GM19328 (cell line): ENCODE results near the gene AMPD3.
"Not testable (repeated sequence)": the region's sequence is repeated elsewhere in the genome, so short reads cannot be mapped to it uniquely, and the experiment has no call there.

ENCODE experiments used
- ATAC-seq: cut with Tn5 transposase; IDR thresholded peaks from one replicate; pipeline ENCODE4 v1.9.1; 2021; ENCODE audit warnings: mild to moderate bottlenecking, moderate library complexity; ENCODE audit not compliant: unreplicated experiment

AMPD3 gene

GRCh38 chr11:10436683-10437082 lies 18.4 kb upstream of the AMPD3 start:
- ATAC-seq = not testable (repeated sequence)

- no peak for ATAC-seq
Observed at GRCh38 chr11:10438458-10438857, 16.6 kb upstream of the AMPD3 start.

GRCh38 chr11:10439351-10439750 lies 15.7 kb upstream of the AMPD3 start:
- ATAC-seq = no peak

- ATAC-seq = no peak
Observed at GRCh38 chr11:10439924-10440323, 15.1 kb upstream of the AMPD3 start.

- no peak for ATAC-seq
Observed at GRCh38 chr11:10440401-10440800, 14.7 kb upstream of the AMPD3 start.

- no peak for ATAC-seq
Observed at GRCh38 chr11:10441091-10441490, 14.0 kb upstream of the AMPD3 start.

- peak; percentile 97 for ATAC-seq
Observed at GRCh38 chr11:10441652-10442503, 13.2 kb upstream of the AMPD3 start.

GRCh38 chr11:10443152-10443551 lies 11.9 kb upstream of the AMPD3 start:
- no peak for ATAC-seq

GRCh38 chr11:10443721-10444235 lies 11.3 kb upstream of the AMPD3 start:
- ATAC-seq = no peak

- no peak for ATAC-seq
Observed at GRCh38 chr11:10444725-10445315, 10.2 kb upstream of the AMPD3 start.

- ATAC-seq = no peak
Observed at GRCh38 chr11:10447445-10447844, 7.6 kb upstream of the AMPD3 start.

GRCh38 chr11:10450462-10451425 lies 4.3 kb upstream of the AMPD3 start:
- ATAC-seq = no peak

GRCh38 chr11:10451426-10452116 lies 3.5 kb upstream of the AMPD3 start:
- no peak for ATAC-seq

- ATAC-seq = no peak
Observed at GRCh38 chr11:10452211-10452767, 2.8 kb upstream of the AMPD3 start.

- ATAC-seq = no peak
Observed at GRCh38 chr11:10453261-10453660, 1.8 kb upstream of the AMPD3 start.

- peak; percentile 51 for ATAC-seq
Observed at GRCh38 chr11:10455637-10456487, 798 bp downstream of the AMPD3 start.

GRCh38 chr11:10456519-10456918 lies 1.5 kb downstream of the AMPD3 start:
- no peak for ATAC-seq

- ATAC-seq = no peak
Observed at GRCh38 chr11:10457901-10458300, 2.8 kb downstream of the AMPD3 start.
